D341Med (cell line): ENCODE measurements around the gene NPIPB12.
"Not testable (repeated sequence)": the region's sequence is repeated elsewhere in the genome, so short reads cannot be mapped to it uniquely, and the experiment has no call there.

Experiments used
- DNase-seq: peaks from one replicate; pipeline ENCODE4 v3.0.0; 2012; ENCODE audit warnings: low spot score

The NPIPB12 gene

GRCh38 chr16:29506308-29506707 is at the start of gene NPIPB12:
NPIPB12 (minus strand) TSS chr16:29506408.
- not testable (repeated sequence) for DNase-seq

GRCh38 chr16:29521520-29521919 is 15.3 kb upstream of the NPIPB12 start:
- not testable (repeated sequence) for DNase-seq

GRCh38 chr16:29482276-29482675 is 23.9 kb downstream of the NPIPB12 start:
- not testable (repeated sequence) for DNase-seq

GRCh38 chr16:29472065-29472464 is 34.1 kb downstream of the NPIPB12 start:
- not testable (repeated sequence) for DNase-seq

- not testable (repeated sequence) for DNase-seq
These were observed 36.5 kb downstream of the NPIPB12 start for GRCh38 chr16:29469660-29470059.

GRCh38 chr16:29467654-29468366 is 38.4 kb downstream of the NPIPB12 start:
- not testable (repeated sequence) for DNase-seq

GRCh38 chr16:29466904-29467303 is 39.3 kb downstream of the NPIPB12 start:
- DNase-seq = not testable (repeated sequence)

- not testable (repeated sequence) for DNase-seq
These were observed 40.0 kb downstream of the NPIPB12 start for GRCh38 chr16:29465985-29466824.

- DNase-seq = not testable (repeated sequence)
These were observed 45.6 kb downstream of the NPIPB12 start for GRCh38 chr16:29460647-29461030.

GRCh38 chr16:29459706-29460646 is 46.2 kb downstream of the NPIPB12 start, which contains the start of gene SULT1A4:
SULT1A4 (plus strand) TSS chr16:29459913; CDS start chr16:29461386, 1,473 bp downstream.
- DNase-seq = not testable (repeated sequence)

GRCh38 chr16:29457660-29458059 is 48.5 kb downstream of the NPIPB12 start:
- not testable (repeated sequence) for DNase-seq

- not testable (repeated sequence) for DNase-seq
These were observed 51.4 kb downstream of the NPIPB12 start for GRCh38 chr16:29454828-29455227.

- not testable (repeated sequence) for DNase-seq
These were observed 51.9 kb downstream of the NPIPB12 start, which contains the start of the genes BOLA2 and SLX1B for GRCh38 chr16:29454269-29454668. BOLA2 (minus strand) TSS chr16:29454351; CDS start chr16:29454253, 98 bp downstream. SLX1B (plus strand) TSS chr16:29454533.

- DNase-seq = not testable (repeated sequence)
These were observed 52.5 kb downstream of the NPIPB12 start for GRCh38 chr16:29453754-29454153.
